Measurements from ENCODE around the gene CELF2.

- no peak for TF ChIP-seq POLR2AphosphoS5 (IDR thresholded peaks at IDR 0.05)
- TF ChIP-seq, protein P1, sequence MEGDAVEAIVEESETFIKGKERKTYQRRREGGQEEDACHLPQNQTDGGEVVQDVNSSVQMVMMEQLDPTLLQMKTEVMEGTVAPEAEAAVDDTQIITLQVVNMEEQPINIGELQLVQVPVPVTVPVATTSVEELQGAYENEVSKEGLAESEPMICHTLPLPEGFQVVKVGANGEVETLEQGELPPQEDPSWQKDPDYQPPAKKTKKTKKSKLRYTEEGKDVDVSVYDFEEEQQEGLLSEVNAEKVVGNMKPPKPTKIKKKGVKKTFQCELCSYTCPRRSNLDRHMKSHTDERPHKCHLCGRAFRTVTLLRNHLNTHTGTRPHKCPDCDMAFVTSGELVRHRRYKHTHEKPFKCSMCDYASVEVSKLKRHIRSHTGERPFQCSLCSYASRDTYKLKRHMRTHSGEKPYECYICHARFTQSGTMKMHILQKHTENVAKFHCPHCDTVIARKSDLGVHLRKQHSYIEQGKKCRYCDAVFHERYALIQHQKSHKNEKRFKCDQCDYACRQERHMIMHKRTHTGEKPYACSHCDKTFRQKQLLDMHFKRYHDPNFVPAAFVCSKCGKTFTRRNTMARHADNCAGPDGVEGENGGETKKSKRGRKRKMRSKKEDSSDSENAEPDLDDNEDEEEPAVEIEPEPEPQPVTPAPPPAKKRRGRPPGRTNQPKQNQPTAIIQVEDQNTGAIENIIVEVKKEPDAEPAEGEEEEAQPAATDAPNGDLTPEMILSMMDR (IDR thresholded peaks at IDR 0.05): no peak
- TF ChIP-seq POLR2A (IDR thresholded peaks at IDR 0.05): no peak
Observed at GRCh38 chr10:11143242-11143641, 125.6 kb downstream of the CELF2 start.

Data from suprapubic skin (tissue), 4 donors.